Measurements from ENCODE around the gene EPHX1.

DNA sequence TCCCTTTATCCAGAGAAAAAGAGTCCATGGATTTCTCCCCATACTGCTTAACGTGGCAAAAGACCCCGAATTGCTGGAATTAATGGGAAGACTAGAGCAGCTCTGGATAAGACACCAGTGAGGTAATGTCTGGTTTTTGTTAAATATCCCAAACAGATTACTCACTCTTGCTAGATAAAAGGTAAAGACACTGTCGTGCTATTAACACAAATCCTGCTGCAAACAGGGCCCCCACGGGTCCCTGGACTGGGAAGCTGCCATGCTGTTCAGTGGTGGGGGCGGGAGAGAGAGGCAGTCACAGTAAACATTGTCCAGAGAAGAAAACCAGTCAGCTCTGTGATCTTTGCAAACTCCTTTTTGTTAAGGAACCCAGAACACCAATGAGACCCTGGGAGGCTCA lies 47.5 kb upstream of the EPHX1 start:
- TF ChIP-seq, protein P1, sequence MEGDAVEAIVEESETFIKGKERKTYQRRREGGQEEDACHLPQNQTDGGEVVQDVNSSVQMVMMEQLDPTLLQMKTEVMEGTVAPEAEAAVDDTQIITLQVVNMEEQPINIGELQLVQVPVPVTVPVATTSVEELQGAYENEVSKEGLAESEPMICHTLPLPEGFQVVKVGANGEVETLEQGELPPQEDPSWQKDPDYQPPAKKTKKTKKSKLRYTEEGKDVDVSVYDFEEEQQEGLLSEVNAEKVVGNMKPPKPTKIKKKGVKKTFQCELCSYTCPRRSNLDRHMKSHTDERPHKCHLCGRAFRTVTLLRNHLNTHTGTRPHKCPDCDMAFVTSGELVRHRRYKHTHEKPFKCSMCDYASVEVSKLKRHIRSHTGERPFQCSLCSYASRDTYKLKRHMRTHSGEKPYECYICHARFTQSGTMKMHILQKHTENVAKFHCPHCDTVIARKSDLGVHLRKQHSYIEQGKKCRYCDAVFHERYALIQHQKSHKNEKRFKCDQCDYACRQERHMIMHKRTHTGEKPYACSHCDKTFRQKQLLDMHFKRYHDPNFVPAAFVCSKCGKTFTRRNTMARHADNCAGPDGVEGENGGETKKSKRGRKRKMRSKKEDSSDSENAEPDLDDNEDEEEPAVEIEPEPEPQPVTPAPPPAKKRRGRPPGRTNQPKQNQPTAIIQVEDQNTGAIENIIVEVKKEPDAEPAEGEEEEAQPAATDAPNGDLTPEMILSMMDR (IDR thresholded peaks at IDR 0.05) = no peak
- no peak for TF ChIP-seq POLR2A (IDR thresholded peaks at IDR 0.05)

All from Peyer's patch (tissue), 4 donors.